ENCODE measurements around the gene C5orf15.

The C5orf15 gene

GRCh38 chr5:133967698-133968203, 674 bp downstream of the C5orf15 start:
- peak; percentile 53 for ATAC-seq

GRCh38 chr5:133967124-133967523, 1.3 kb downstream of the C5orf15 start:
- TF ChIP-seq ESRRG (CRISPR knock-in tag; IDR thresholded peaks at IDR 0.05) (no peak), TSHZ2 (CRISPR knock-in tag; IDR thresholded peaks at IDR 0.05) (no peak), ZNF8 (CRISPR knock-in tag; IDR thresholded peaks at IDR 0.05) (no peak), PPARA (CRISPR knock-in tag; IDR thresholded peaks at IDR 0.05; ENCODE audit: borderline replicate concordance) (no peak), ISL1 (CRISPR knock-in tag; IDR thresholded peaks at IDR 0.05) (no peak), ZFP30 (CRISPR knock-in tag; IDR thresholded peaks at IDR 0.05) (no peak), CSRNP3 (CRISPR knock-in tag; IDR thresholded peaks at IDR 0.05) (no peak), ZNF70 (CRISPR knock-in tag; IDR thresholded peaks at IDR 0.05) (no peak), OSR1 (CRISPR knock-in tag; IDR thresholded peaks at IDR 0.05) (no peak), ZFP3 (CRISPR knock-in tag; IDR thresholded peaks at IDR 0.05) (no peak), TCF4 (CRISPR knock-in tag; IDR thresholded peaks at IDR 0.05; ENCODE audit: borderline replicate concordance) (no peak), PATZ1 (CRISPR knock-in tag; IDR thresholded peaks at IDR 0.05; ENCODE audit: borderline replicate concordance) (no peak), RARB (CRISPR knock-in tag; IDR thresholded peaks at IDR 0.05) (no peak), TOX (CRISPR knock-in tag; IDR thresholded peaks at IDR 0.05; ENCODE audit: borderline replicate concordance) (no peak), BACH2 (CRISPR knock-in tag; IDR thresholded peaks at IDR 0.05; ENCODE audit: borderline replicate concordance) (no peak)

More at GRCh38 chr5:133967698-133968203, 674 bp downstream of the C5orf15 start:
- no peak for TF ChIP-seq SNAI2 (CRISPR knock-in tag; IDR thresholded peaks at IDR 0.05)
- TF ChIP-seq, protein P1, sequence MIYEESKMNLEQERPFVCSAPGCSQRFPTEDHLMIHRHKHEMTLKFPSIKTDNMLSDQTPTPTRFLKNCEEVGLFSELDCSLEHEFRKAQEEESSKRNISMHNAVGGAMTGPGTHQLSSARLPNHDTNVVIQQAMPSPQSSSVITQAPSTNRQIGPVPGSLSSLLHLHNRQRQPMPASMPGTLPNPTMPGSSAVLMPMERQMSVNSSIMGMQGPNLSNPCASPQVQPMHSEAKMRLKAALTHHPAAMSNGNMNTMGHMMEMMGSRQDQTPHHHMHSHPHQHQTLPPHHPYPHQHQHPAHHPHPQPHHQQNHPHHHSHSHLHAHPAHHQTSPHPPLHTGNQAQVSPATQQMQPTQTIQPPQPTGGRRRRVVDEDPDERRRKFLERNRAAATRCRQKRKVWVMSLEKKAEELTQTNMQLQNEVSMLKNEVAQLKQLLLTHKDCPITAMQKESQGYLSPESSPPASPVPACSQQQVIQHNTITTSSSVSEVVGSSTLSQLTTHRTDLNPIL (CRISPR knock-in tag; IDR thresholded peaks at IDR 0.05; ENCODE audit: low read depth) = no peak
- no peak for TF ChIP-seq TSHZ2 (CRISPR knock-in tag; IDR thresholded peaks at IDR 0.05)
- no peak for TF ChIP-seq ESRRG (CRISPR knock-in tag; IDR thresholded peaks at IDR 0.05)
- TF ChIP-seq PATZ1 (CRISPR knock-in tag; IDR thresholded peaks at IDR 0.05; ENCODE audit: borderline replicate concordance) = no peak

GRCh38 chr5:133966090-133966489, 2.3 kb downstream of the C5orf15 start:
- ATAC-seq = no peak
- TF ChIP-seq ISL1 (CRISPR knock-in tag; IDR thresholded peaks at IDR 0.05) (no peak), TCF4 (CRISPR knock-in tag; IDR thresholded peaks at IDR 0.05; ENCODE audit: borderline replicate concordance) (no peak), TSHZ2 (CRISPR knock-in tag; IDR thresholded peaks at IDR 0.05) (no peak), CSDC2 (CRISPR knock-in tag; IDR thresholded peaks at IDR 0.05) (no peak), ZFP30 (CRISPR knock-in tag; IDR thresholded peaks at IDR 0.05) (no peak), ARNTL (CRISPR knock-in tag; IDR thresholded peaks at IDR 0.05; ENCODE audit: borderline replicate concordance, low read depth) (no peak), RARB (CRISPR knock-in tag; IDR thresholded peaks at IDR 0.05) (no peak), TOX (CRISPR knock-in tag; IDR thresholded peaks at IDR 0.05; ENCODE audit: borderline replicate concordance) (no peak), BACH2 (CRISPR knock-in tag; IDR thresholded peaks at IDR 0.05; ENCODE audit: borderline replicate concordance) (no peak), PATZ1 (CRISPR knock-in tag; IDR thresholded peaks at IDR 0.05; ENCODE audit: borderline replicate concordance) (no peak)

More at GRCh38 chr5:133967124-133967523, 1.3 kb downstream of the C5orf15 start:
- no peak for ATAC-seq
